Left colon (tissue), 2 donors: ENCODE measurements around the gene C8B. TPM values are rescaled to one million over a fixed set of nuclear protein-coding genes. Genes with fewer than 3 reads are reported as not detected.

ENCODE experiments used
- ATAC-seq: fragments of 200-7000 bp; cut with Tn5 transposase; one replicate; pipeline ENCODE4 v1.9.1; 2020; ENCODE audit warnings: mild to moderate bottlenecking, moderate library complexity
- DNase-seq, 2 donors: peaks; one replicate each; pipeline ENCODE4 v3.0.0-alpha.2; 2020
- intact Hi-C, 2 donors: fragments of 100-400 bp; cut with DNase I in 1 of 2; cut with micrococcal nuclease in 1 of 2; formaldehyde crosslinking; loops; one replicate each; pipeline versions ENCODE4 v1.11.2 to v1.14.0; 2022; cut with DNase I, micrococcal nuclease
- long read RNA-seq: library from polyadenylated mRNA; unstranded; transcript quantifications from one replicate; pipeline ENCODE4 v2.0.0, GENCODE V29; 2021
- total RNA-seq, 2 donors: library from RNA; stranded (reverse); fragmentation: NEBNext Ultra II Directional; extraction: Animal tissue kit (Norgen Biotek cat#: 25700); gene quantifications; one replicate each; pipeline ENCODE4 v1.2.1, GENCODE V29; 2021
- donor health status: DM: no; HTN: no; CAD: no.
- donor health status: DM: yes; HTN: yes; CAD: no.

The C8B gene
- total RNA-seq: not detected
- long read RNA-seq: 0 reads

- intact Hi-C loops: no loop called here
- DNase-seq: no peak
- no peak for ATAC-seq
Observed at GRCh38 chr1:56965916-56966697, at the start of gene C8B. Gene C8B (minus strand): TSS chr1:56966015. CDS start chr1:56965948, 67 bp downstream.

DNA sequence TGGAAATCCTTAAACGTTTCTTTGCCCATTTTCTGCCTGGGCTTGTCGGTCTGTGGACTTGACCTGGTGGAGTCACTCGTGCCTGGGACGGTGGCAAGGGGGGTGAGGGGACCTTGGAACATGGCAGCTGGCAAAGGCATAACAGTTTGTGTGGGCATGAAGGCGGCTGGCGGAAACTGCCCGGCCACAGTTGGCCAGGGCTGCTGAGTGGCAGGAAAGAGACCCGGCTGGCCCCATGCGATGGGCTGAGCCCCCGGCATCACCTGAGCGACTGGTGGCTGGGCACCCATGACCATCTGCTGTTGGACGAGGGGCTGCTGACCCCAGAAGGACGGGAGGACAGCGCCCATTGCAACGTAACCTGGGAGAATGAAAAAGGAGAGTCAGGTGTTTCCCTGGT, 49.3 kb upstream of the C8B start:
- no peak for DNase-seq
- intact Hi-C loops: no loop called here
- no peak for ATAC-seq

- ATAC-seq: no peak
- no peak for DNase-seq
- intact Hi-C loops: no loop called here
Observed at GRCh38 chr1:57013522-57013921, 47.7 kb upstream of the C8B start.

DNA sequence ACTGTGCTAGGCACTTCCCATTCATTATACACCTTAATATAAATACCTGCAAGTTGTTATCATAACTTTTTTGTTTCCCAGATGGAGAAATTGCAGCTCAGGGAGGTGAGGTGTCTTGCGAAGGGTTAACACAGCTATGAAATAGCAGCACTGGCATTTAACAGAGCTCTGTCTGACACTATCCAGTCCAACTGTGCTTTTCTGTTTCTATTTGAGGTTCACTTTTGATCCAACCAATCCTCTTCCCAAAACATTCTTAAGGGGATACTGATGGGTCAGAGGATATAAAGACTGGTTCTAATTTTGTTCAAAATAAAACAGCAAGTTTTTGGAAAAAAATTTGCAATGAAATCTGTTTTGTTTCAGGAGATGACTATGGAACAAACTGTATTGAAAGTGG, 46.5 kb upstream of the C8B start:
- intact Hi-C loops: no loop called here
- DNase-seq (no peak), ATAC-seq (no peak)

DNA sequence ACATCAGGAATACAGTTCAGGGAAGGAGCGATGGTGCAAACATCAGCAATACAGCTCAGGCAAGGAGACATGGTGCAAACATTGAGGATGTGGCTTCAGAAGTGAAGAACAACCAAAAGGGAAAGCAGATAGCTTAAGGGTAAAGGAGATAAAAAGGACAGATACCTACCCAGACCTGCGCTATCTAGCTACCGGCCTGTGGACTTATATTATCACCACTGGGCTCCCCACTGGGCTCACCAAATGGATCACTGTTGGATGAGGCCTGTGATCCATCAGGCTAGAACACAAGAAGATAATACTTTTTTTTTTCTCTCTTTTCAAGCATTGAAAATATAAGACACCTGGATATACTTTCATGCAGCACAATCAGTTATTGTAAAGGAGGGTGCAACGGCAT, 44.7 kb upstream of the C8B start:
- DNase-seq (no peak), ATAC-seq (no peak)
- intact Hi-C loops: no loop called here

- ATAC-seq (no peak), DNase-seq (no peak)
- intact Hi-C loops: no loop called here
Observed at GRCh38 chr1:57007948-57008347, 42.1 kb upstream of the C8B start.

DNA sequence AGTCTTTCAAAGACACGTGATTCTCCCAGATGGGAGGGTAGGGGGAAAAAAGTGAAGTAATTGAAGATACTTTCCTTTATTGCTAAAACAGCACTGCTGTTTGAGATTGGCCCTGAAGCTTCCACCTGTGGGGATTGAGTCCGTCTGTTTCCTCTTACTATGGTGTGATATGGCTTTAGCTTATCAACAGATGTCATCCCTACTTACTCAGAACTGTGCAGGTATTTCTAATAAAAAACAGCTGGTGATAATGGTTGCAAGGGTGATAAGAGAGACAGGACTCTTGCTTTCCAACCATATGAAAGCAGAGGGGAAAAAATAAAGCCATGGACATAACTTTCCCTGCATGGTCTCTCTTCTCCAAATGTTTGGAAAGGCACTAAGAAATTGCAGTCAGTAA, 41.7 kb upstream of the C8B start:
- ATAC-seq (no peak), DNase-seq (no peak)
- intact Hi-C loops: no loop called here

- intact Hi-C loops: no loop called here
- DNase-seq: no peak
- no peak for ATAC-seq
Observed at GRCh38 chr1:57003398-57004139, 37.8 kb upstream of the C8B start.

GRCh38 chr1:56995414-56996100, 29.7 kb upstream of the C8B start:
- intact Hi-C loops: no loop called here
- DNase-seq (no peak), ATAC-seq (no peak)

DNA sequence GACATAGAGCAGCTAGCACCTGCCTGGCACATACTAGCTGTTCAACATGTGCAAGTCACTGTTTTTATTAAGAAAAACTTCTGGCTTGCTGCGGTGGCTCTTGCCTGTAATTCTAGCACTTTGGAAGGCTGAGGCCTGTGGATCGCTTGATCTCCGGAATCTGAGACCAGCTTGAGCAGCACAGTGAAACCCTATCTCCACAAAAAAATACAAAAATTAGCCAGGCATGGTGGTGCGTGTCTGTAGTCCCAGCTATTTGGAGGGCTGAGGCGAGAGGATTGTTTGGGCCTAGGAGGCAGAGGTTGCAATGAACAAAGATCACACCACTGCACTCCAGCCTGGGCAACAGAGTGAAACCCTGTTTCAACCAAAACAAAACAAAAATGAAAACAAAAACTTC, 27.7 kb upstream of the C8B start:
- ATAC-seq (no peak), DNase-seq (no peak)
- intact Hi-C loops: no loop called here

DNA sequence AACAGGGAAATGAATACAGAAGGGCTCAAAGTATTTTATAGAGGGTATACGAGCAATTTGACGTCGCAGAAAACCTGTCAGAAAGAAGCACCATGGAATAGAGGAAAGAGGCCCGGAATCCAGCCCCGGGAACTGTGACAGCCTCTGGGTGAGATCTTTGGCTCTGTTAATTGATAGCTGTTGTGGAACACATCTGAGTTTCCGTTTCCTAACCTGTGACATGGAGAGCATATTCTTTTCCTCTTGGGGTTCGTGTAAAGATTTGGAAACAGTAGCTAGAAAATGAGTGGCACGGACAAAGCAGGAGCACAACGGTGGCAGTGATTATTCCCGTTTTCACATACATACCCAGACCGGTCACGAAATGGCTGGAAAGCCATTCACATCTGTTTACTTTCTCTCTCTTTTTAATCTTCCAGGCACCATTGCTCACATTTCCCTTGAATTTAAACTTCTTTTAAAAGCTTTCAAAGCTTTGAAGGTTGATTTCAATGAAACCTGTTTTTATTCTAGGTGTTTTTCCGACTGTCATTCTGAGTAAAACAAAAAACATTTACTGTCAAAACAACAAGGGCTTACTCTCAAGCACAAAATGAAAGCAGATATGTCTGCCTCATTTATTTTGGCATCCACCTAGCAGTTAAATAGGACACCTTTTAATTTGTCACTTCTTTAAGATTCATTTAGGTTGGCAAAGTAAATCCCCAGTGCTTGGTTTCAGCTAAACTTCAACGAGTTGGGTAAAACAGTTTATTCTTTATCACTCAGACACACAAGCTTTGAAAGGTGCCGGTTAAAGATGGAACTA, 26.7 kb upstream of the C8B start:
- intact Hi-C loops: no loop called here
- ATAC-seq (no peak), DNase-seq (no peak)

GRCh38 chr1:56991576-56991975, 25.8 kb upstream of the C8B start:
- intact Hi-C loops: no loop called here
- ATAC-seq (no peak), DNase-seq (no peak)

- no peak for ATAC-seq
- intact Hi-C loops: no loop called here
Observed at GRCh38 chr1:56986397-56986796, 20.6 kb upstream of the C8B start.

GRCh38 chr1:56985857-56986256, 20.0 kb upstream of the C8B start:
- no peak for DNase-seq
- no peak for ATAC-seq

More at GRCh38 chr1:56986397-56986796, 20.6 kb upstream of the C8B start:
- DNase-seq: no peak

DNA sequence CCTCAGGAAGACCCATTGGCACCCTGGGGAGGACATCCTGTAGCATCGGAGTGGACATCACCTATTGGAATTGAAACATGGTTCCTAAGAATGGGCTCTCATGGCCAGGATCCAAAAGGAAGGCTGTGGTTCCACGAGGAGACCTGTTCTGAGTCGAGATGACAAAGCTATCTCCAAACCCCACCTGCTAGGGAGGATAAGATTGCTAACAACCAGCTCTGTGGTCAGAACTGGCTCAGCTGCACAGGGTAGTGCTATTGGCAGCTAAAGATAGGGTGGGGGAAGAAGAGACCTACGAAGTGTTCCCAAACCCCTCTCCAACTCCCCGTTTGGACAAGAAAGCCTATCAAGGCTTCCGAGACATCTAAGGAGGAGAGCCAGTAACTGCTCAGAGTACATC, 17.7 kb upstream of the C8B start:
- intact Hi-C loops: no loop called here
- no peak for DNase-seq
- ATAC-seq: no peak

More at GRCh38 chr1:56985857-56986256, 20.0 kb upstream of the C8B start:
- intact Hi-C loops: no loop called here

DNA sequence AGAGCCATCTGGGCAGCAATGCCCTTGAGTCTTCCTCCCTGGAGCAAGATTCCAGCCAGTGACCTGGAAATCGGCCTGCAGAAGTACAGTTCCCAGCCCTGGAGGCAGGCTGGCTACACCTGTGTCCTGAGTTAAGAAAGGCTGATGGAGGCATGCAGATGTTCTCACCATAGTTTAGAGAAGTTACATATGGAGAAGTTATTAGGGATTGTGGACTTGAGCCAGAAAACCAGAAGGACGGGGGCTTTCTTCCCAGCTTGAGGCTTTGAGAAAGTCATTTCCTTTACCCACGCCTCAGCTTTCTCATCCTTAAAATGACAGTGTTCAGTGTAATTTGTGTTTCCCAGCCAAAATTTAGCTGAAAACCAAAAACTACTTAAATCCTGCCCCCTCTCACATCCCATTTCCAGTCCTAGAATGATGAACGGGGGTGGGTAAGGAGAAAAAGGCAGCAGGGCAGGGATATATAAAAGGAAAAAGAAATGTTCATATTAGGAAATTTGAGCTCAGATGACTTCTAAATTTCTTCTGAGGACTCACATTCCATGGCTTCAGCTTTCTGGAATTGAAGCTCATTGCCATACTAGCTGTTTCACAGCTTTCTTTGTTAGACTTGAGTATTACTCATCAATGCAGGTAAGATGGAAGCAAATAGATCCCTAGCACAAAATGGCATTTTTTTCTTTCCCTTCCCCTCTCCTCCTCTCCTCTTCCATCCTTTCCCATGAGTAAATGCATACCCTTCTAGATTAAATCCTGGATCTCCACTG, 14.4 kb upstream of the C8B start:
- ATAC-seq: no peak
- intact Hi-C loops: no loop called here

GRCh38 chr1:56978819-56979218, 13.0 kb upstream of the C8B start:
- DNase-seq: no peak
- intact Hi-C loops: no loop called here
- no peak for ATAC-seq

More for the DNA sequence above, 14.4 kb upstream of the C8B start:
- no peak for DNase-seq

GRCh38 chr1:56977910-56978309, 12.1 kb upstream of the C8B start:
- DNase-seq (no peak), ATAC-seq (no peak)
- intact Hi-C loops: no loop called here
